AG09319 (cell line): ENCODE measurements around the gene DEPDC1.
"Not testable (repeated sequence)": the region's sequence is repeated elsewhere in the genome, so short reads cannot be mapped to it uniquely, and the experiment has no call there.

Experiments used
- DNase-seq: peaks from one replicate; pipeline ENCODE4 v3.0.0-alpha.2; 2010; ENCODE audit warnings: low read depth; ENCODE audit errors: extremely low read depth
- CTCF ChIP-seq: IDR thresholded peaks from 2 replicates; pipeline ENCODE4 v1.5.1; 2011; ENCODE audit warnings: low read depth, mild to moderate bottlenecking, inconsistent platforms, low read length, moderate library complexity

DEPDC1 gene

GRCh38 chr1:68478662-68479061, 18.2 kb downstream of the DEPDC1 start:
- DNase-seq, result no peak
- no peak for TF ChIP-seq CTCF

GRCh38 chr1:68476626-68477025, 20.3 kb downstream of the DEPDC1 start:
- DNase-seq, result not testable (repeated sequence)

- no peak for DNase-seq
- TF ChIP-seq CTCF, result no peak
Measured at GRCh38 chr1:68473060-68473459, 23.8 kb downstream of the DEPDC1 start.

- peak; percentile 84 for TF ChIP-seq CTCF
- DNase-seq, result peak; percentile 3
Measured at GRCh38 chr1:68470388-68470970, 26.4 kb downstream of the DEPDC1 start.

GRCh38 chr1:68464891-68465290, 32.0 kb downstream of the DEPDC1 start:
- no peak for TF ChIP-seq CTCF
- DNase-seq, result no peak

- no peak for TF ChIP-seq CTCF
Measured at GRCh38 chr1:68460935-68461334, 35.9 kb downstream of the DEPDC1 start.

GRCh38 chr1:68459796-68460195, 37.1 kb downstream of the DEPDC1 start:
- no peak for TF ChIP-seq CTCF

More at GRCh38 chr1:68460935-68461334, 35.9 kb downstream of the DEPDC1 start:
- no peak for DNase-seq

GRCh38 chr1:68459091-68459490, 37.8 kb downstream of the DEPDC1 start:
- no peak for DNase-seq
- no peak for TF ChIP-seq CTCF

More at GRCh38 chr1:68459796-68460195, 37.1 kb downstream of the DEPDC1 start:
- no peak for DNase-seq
